ENCODE data around the gene MAPK7.

The MAPK7 gene

GRCh38 chr17:19378416-19379360, at the start of gene MAPK7:
Gene MAPK7 (plus strand): TSS chr17:19378498. CDS start chr17:19378901, 403 bp downstream.
- no peak for DNase-seq (ENCODE audit: low spot score)

GRCh38 chr17:19329136-19329535, 49.2 kb upstream of the MAPK7 start:
- DNase-seq (ENCODE audit: low spot score): no peak

GRCh38 chr17:19329839-19330238, 48.5 kb upstream of the MAPK7 start:
- no peak for DNase-seq (ENCODE audit: low spot score)

- no peak for DNase-seq (ENCODE audit: low spot score)
These were observed 48.0 kb upstream of the MAPK7 start for GRCh38 chr17:19330271-19330670.

GRCh38 chr17:19331134-19331533, 47.2 kb upstream of the MAPK7 start:
- DNase-seq (ENCODE audit: low spot score): no peak

GRCh38 chr17:19331543-19332245, 46.6 kb upstream of the MAPK7 start:
- no peak for DNase-seq (ENCODE audit: low spot score)

GRCh38 chr17:19332371-19333131, 45.7 kb upstream of the MAPK7 start:
- DNase-seq (ENCODE audit: low spot score): no peak

- DNase-seq (ENCODE audit: low spot score): no peak
These were observed 45.2 kb upstream of the MAPK7 start for GRCh38 chr17:19333132-19333440.

GRCh38 chr17:19333736-19334290, 44.5 kb upstream of the MAPK7 start:
- no peak for DNase-seq (ENCODE audit: low spot score)

- no peak for DNase-seq (ENCODE audit: low spot score)
These were observed 44.0 kb upstream of the MAPK7 start for GRCh38 chr17:19334331-19334730.

GRCh38 chr17:19335951-19336631, 42.2 kb upstream of the MAPK7 start:
- no peak for DNase-seq (ENCODE audit: low spot score)

- DNase-seq (ENCODE audit: low spot score): no peak
These were observed 41.2 kb upstream of the MAPK7 start for GRCh38 chr17:19336938-19337711.

- no peak for DNase-seq (ENCODE audit: low spot score)
These were observed 40.6 kb upstream of the MAPK7 start for GRCh38 chr17:19337712-19338023.

- DNase-seq (ENCODE audit: low spot score): peak; percentile 12
These were observed 40.0 kb upstream of the MAPK7 start for GRCh38 chr17:19338031-19338990.

- no peak for DNase-seq (ENCODE audit: low spot score)
These were observed 38.9 kb upstream of the MAPK7 start for GRCh38 chr17:19339341-19339815.

GRCh38 chr17:19341211-19341631, 37.1 kb upstream of the MAPK7 start:
- no peak for DNase-seq (ENCODE audit: low spot score)

GRCh38 chr17:19341641-19342610, 36.4 kb upstream of the MAPK7 start:
- no peak for DNase-seq (ENCODE audit: low spot score)

GRCh38 chr17:19342611-19343255, 35.6 kb upstream of the MAPK7 start:
- DNase-seq (ENCODE audit: low spot score): no peak
